CD4-positive, CD25-positive, alpha-beta regulatory T cell (primary cell): ENCODE data around the gene MRPL40. TPM values are rescaled to one million over a fixed set of nuclear protein-coding genes. Genes with fewer than 3 reads are reported as not detected.

Source experiments
- ATAC-seq, 2 donors: fragments of 150-1000 bp; cut with Tn5 transposase; one replicate each; pipeline ENCODE4 v1.10.0; 2021; ENCODE audit warnings: low read depth in 2 of 2, moderate number of reproducible peaks in 2 of 2, moderate library complexity in 1 of 2
- DNase-seq, 3 donors: peaks; one replicate each; pipeline versions ENCODE4 v3.0.0 to v3.0.0-alpha.2; 2012 to 2022; ENCODE audit warnings: mixed read lengths in 1 of 3
- H3K27ac ChIP-seq: one replicate; pipeline ENCODE4 v1.7.0; 2013; ENCODE audit warnings: mild to moderate bottlenecking, low read length; ENCODE audit not compliant: insufficient read depth, poor library complexity, severe bottlenecking
- H3K27me3 ChIP-seq: one replicate; pipeline ENCODE4 v1.7.0; 2013; ENCODE audit warnings: low read length; ENCODE audit not compliant: control insufficient read depth, insufficient read depth
- H3K36me3 ChIP-seq: one replicate; pipeline ENCODE4 v1.7.0; 2013; ENCODE audit warnings: mild to moderate bottlenecking, low read length, moderate library complexity; ENCODE audit not compliant: control insufficient read depth, insufficient read depth
- H3K4me1 ChIP-seq: 2 replicates; pipeline ENCODE4 v1.7.0; 2013; ENCODE audit warnings: mild to moderate bottlenecking, low read length; ENCODE audit not compliant: insufficient read depth, control insufficient read depth, poor library complexity, severe bottlenecking
- H3K4me3 ChIP-seq: one replicate; pipeline ENCODE4 v1.7.0; 2013; ENCODE audit warnings: low read depth, mild to moderate bottlenecking, low read length, moderate library complexity
- H3K9me3 ChIP-seq, 2 experiments: 1 replicate in 1 of 2; 2 replicates in 1 of 2; pipeline ENCODE4 v1.7.0; 2013; ENCODE audit warnings: low read length in 2 of 2, mild to moderate bottlenecking in 1 of 2, moderate library complexity in 1 of 2; ENCODE audit not compliant: control insufficient read depth in 2 of 2
- H3K27ac Mint-ChIP-seq, 3 donors: one replicate each; pipeline ENCODE4 v1.8.0; 2020 to 2022; ENCODE audit warnings: mild to moderate bottlenecking in 3 of 3, mixed read lengths in 3 of 3, moderate library complexity in 2 of 3
- H3K27me3 Mint-ChIP-seq: one replicate; pipeline ENCODE4 v1.8.0; 2022; ENCODE audit warnings: mild to moderate bottlenecking, mixed read lengths
- H3K36me3 Mint-ChIP-seq: one replicate; pipeline ENCODE4 v1.8.0; 2020; ENCODE audit warnings: mixed read lengths
- H3K4me1 Mint-ChIP-seq, 4 donors: one replicate each; pipeline ENCODE4 v1.8.0; 2020 to 2022; ENCODE audit warnings: mixed read lengths in 4 of 4, mild to moderate bottlenecking in 1 of 4
- H3K4me3 Mint-ChIP-seq, 4 donors: one replicate each; pipeline ENCODE4 v1.8.0; 2020 to 2022; ENCODE audit warnings: mild to moderate bottlenecking in 4 of 4, mixed read lengths in 4 of 4, moderate library complexity in 3 of 4
- H3K9me3 Mint-ChIP-seq, 7 donors: one replicate each; pipeline ENCODE4 v1.8.0; 2020 to 2022; ENCODE audit warnings: mixed read lengths in 7 of 7, mild to moderate bottlenecking in 3 of 7, moderate library complexity in 2 of 7
- polyA plus RNA-seq, 4 donors: library from polyadenylated mRNA; unstranded; fragments of 300-500 nt; fragmentation: Illumina TruSeq; gene quantifications; one replicate each; pipeline ENCODE4 v1.2.3, GENCODE V29; 2021
- total RNA-seq: library from RNA; stranded (reverse); gene quantifications from one replicate; pipeline ENCODE4 v1.2.3, GENCODE V29; 2022

The MRPL40 gene
- total and polyA plus RNA-seq, 5 donors from 2014 or later, result 12.1 to 75.5 (median 60.5) TPM

- peaks cover 12 to 28% (median 19%) of the 10 kb centered on the region in 4 donors for H3K4me1 Mint-ChIP-seq
- H3K9me3 Mint-ChIP-seq, result no peaks in the 10 kb centered on the region
- peaks cover 26% of the 10 kb centered on the region for H3K36me3 Mint-ChIP-seq
- no peaks in the 10 kb centered on the region for H3K9me3 ChIP-seq
- H3K4me3 Mint-ChIP-seq, result peak overlapping the region in 1 of 4 donors; percentile 34
- no peak overlapping the region for H3K27ac ChIP-seq
- no peaks in the 10 kb centered on the region for H3K27me3 ChIP-seq
- DNase-seq, result no peak
- no peaks in the 10 kb centered on the region for H3K27me3 Mint-ChIP-seq
- no peak overlapping the region for H3K4me3 ChIP-seq
- H3K4me1 ChIP-seq, result peaks cover 25% of the 10 kb centered on the region
- H3K27ac Mint-ChIP-seq, result peak overlapping the region in 1 of 3 donors; percentile 63
- peaks cover 39% of the 10 kb centered on the region for H3K36me3 ChIP-seq
- ATAC-seq, result no peak
These were observed 18.2 kb downstream of the MRPL40 start for GRCh38 chr22:19450363-19451175.

- peaks cover 32% of the 10 kb centered on the region for H3K36me3 Mint-ChIP-seq
- H3K4me3 Mint-ChIP-seq, result peak overlapping the region in 2 of 4 donors; percentile 34 to 84
- DNase-seq, result no peak
- peaks cover 6 to 20% (median 12%) of the 10 kb centered on the region in 4 donors for H3K4me1 Mint-ChIP-seq
- H3K4me3 ChIP-seq, result no peak overlapping the region
- peak overlapping the region in 1 of 3 donors; percentile 67 for H3K27ac Mint-ChIP-seq
- H3K4me1 ChIP-seq, result peaks cover 16% of the 10 kb centered on the region
- H3K27me3 Mint-ChIP-seq, result no peaks in the 10 kb centered on the region
- H3K27me3 ChIP-seq, result no peaks in the 10 kb centered on the region
- no peak for ATAC-seq
- H3K36me3 ChIP-seq, result peaks cover 49% of the 10 kb centered on the region
- H3K9me3 ChIP-seq, result no peaks in the 10 kb centered on the region
- no peaks in the 10 kb centered on the region for H3K9me3 Mint-ChIP-seq
- no peak overlapping the region for H3K27ac ChIP-seq
These were observed 19.2 kb downstream of the MRPL40 start for GRCh38 chr22:19451570-19451969.

- Mint-ChIP-seq H3K27ac (no peak overlapping the region), H3K4me1 (peaks cover 2 to 4% (median 3%) of the 10 kb centered on the region in 4 donors), H3K4me3 (no peak overlapping the region), H3K9me3 (no peaks in the 10 kb centered on the region), H3K36me3 (peaks cover 37% of the 10 kb centered on the region), H3K27me3 (no peaks in the 10 kb centered on the region)
- Histone ChIP-seq H3K27me3 (no peaks in the 10 kb centered on the region), H3K9me3 (no peaks in the 10 kb centered on the region), H3K27ac (no peak overlapping the region), H3K4me1 (peaks cover under 1% of the 10 kb centered on the region), H3K36me3 (peaks cover 68% of the 10 kb centered on the region), H3K4me3 (no peak overlapping the region)
- DNase-seq (no peak), ATAC-seq (no peak)
These were observed 21.4 kb downstream of the MRPL40 start for GRCh38 chr22:19453718-19454117.

GRCh38 chr22:19454156-19454555 lies 21.8 kb downstream of the MRPL40 start:
- Histone ChIP-seq H3K27me3 (no peaks in the 10 kb centered on the region), H3K4me1 (no peaks in the 10 kb centered on the region), H3K27ac (no peak overlapping the region), H3K36me3 (peaks cover 72% of the 10 kb centered on the region), H3K9me3 (no peaks in the 10 kb centered on the region), H3K4me3 (no peak overlapping the region)
- Mint-ChIP-seq H3K27me3 (no peaks in the 10 kb centered on the region), H3K4me1 (peaks cover 0 to 4% (median 2%) of the 10 kb centered on the region in 4 donors), H3K4me3 (no peak overlapping the region), H3K36me3 (peaks cover 37% of the 10 kb centered on the region), H3K9me3 (no peaks in the 10 kb centered on the region), H3K27ac (peak overlapping the region in 1 of 3 donors; percentile 38)
- no peak for ATAC-seq
- no peak for DNase-seq

GRCh38 chr22:19455033-19455432 lies 22.7 kb downstream of the MRPL40 start:
- H3K36me3 Mint-ChIP-seq, result peaks cover 38% of the 10 kb centered on the region

GRCh38 chr22:19455585-19456370 lies 23.4 kb downstream of the MRPL40 start:
- Mint-ChIP-seq H3K9me3 (no peaks in the 10 kb centered on the region), H3K36me3 (peaks cover 40% of the 10 kb centered on the region), H3K27me3 (no peaks in the 10 kb centered on the region), H3K4me1 (peaks cover 0 to 4% (median 1%) of the 10 kb centered on the region in 4 donors), H3K4me3 (no peak overlapping the region), H3K27ac (peak overlapping the region in 1 of 3 donors; percentile 62)
- ATAC-seq (no peak), DNase-seq (no peak)
- H3K27me3 ChIP-seq, result no peaks in the 10 kb centered on the region
- H3K36me3 ChIP-seq, result peaks cover 80% of the 10 kb centered on the region
- no peaks in the 10 kb centered on the region for H3K9me3 ChIP-seq
- H3K4me1 ChIP-seq, result no peaks in the 10 kb centered on the region
- H3K27ac ChIP-seq, result no peak overlapping the region
- no peak overlapping the region for H3K4me3 ChIP-seq

More at GRCh38 chr22:19455033-19455432, 22.7 kb downstream of the MRPL40 start:
- no peaks in the 10 kb centered on the region for H3K27me3 Mint-ChIP-seq
- no peaks in the 10 kb centered on the region for H3K27me3 ChIP-seq
- no peak overlapping the region for H3K27ac ChIP-seq
- peaks cover 0 to 4% (median 1%) of the 10 kb centered on the region in 4 donors for H3K4me1 Mint-ChIP-seq
- ATAC-seq (no peak), DNase-seq (no peak)
- no peaks in the 10 kb centered on the region for H3K9me3 ChIP-seq
- H3K4me1 ChIP-seq, result no peaks in the 10 kb centered on the region
- H3K4me3 ChIP-seq, result no peak overlapping the region
- H3K9me3 Mint-ChIP-seq, result no peaks in the 10 kb centered on the region
- H3K36me3 ChIP-seq, result peaks cover 75% of the 10 kb centered on the region
- no peak overlapping the region for H3K4me3 Mint-ChIP-seq
- H3K27ac Mint-ChIP-seq, result peak overlapping the region in 2 of 3 donors; percentile 19 to 50

GRCh38 chr22:19456541-19456940 lies 24.2 kb downstream of the MRPL40 start:
- H3K4me1 Mint-ChIP-seq, result peaks cover 0 to 10% (median 2%) of the 10 kb centered on the region in 4 donors
- Histone ChIP-seq H3K9me3 (no peaks in the 10 kb centered on the region), H3K4me3 (no peak overlapping the region), H3K36me3 (peaks cover 81% of the 10 kb centered on the region), H3K4me1 (no peaks in the 10 kb centered on the region), H3K27ac (no peak overlapping the region), H3K27me3 (no peaks in the 10 kb centered on the region)
- no peak overlapping the region for H3K4me3 Mint-ChIP-seq
- no peak for ATAC-seq
- no peak for DNase-seq
- H3K27ac Mint-ChIP-seq, result no peak overlapping the region
- no peaks in the 10 kb centered on the region for H3K9me3 Mint-ChIP-seq
- H3K27me3 Mint-ChIP-seq, result no peaks in the 10 kb centered on the region
- peaks cover 45% of the 10 kb centered on the region for H3K36me3 Mint-ChIP-seq
